ENCODE results near the gene ZNF486.
"Not testable (repeated sequence)": the region's sequence is repeated elsewhere in the genome, so short reads cannot be mapped to it uniquely, and the experiment has no call there.

Gene ZNF486

DNA sequence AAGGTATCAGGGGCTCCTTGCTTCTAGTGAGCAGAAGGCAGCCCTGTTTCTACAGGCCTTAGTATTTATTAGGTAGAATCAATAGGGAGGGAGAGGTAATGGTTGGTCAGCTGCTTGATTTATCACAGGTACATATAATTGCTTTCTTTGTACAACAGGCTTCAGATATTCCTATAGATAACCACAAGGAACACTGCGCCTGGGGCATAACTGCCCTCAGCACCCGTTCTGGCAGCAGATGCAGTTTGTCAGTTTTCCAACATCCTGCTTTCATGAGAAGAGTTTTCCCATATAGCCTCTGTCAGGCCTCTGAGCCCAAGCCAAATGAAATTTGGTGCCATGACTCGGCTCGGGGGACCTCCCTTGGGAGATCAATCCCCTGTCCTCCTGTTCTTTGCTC is 12.4 kb upstream of the ZNF486 start:
- no peak overlapping the region for H3K27ac Mint-ChIP-seq
- no peak for TF ChIP-seq CTCF (IDR thresholded peaks at IDR 0.05; ENCODE audit: unreplicated experiment in 3 of 3)
- no peak overlapping the region for H3K4me3 Mint-ChIP-seq
- no peaks in the 10 kb centered on the region for H3K4me1 Mint-ChIP-seq
- peaks cover 26% of the 10 kb centered on the region for H3K9me3 Mint-ChIP-seq
- peaks cover 5% of the 10 kb centered on the region for H3K36me3 Mint-ChIP-seq (ENCODE audit: low read depth)
- H3K27me3 Mint-ChIP-seq (ENCODE audit: low read depth): peaks cover 3% of the 10 kb centered on the region

GRCh38 chr19:20162821-20163220 is 4.2 kb upstream of the ZNF486 start:
- Mint-ChIP-seq H3K36me3 (ENCODE audit: low read depth) (peaks cover 12% of the 10 kb centered on the region), H3K27me3 (ENCODE audit: low read depth) (no peaks in the 10 kb centered on the region), H3K9me3 (peaks cover 26% of the 10 kb centered on the region), H3K4me3 (no peak overlapping the region), H3K4me1 (no peaks in the 10 kb centered on the region), H3K27ac (no peak overlapping the region)
- no peak for TF ChIP-seq CTCF (IDR thresholded peaks at IDR 0.05; ENCODE audit: unreplicated experiment in 3 of 3)

- H3K36me3 Mint-ChIP-seq (ENCODE audit: low read depth): peaks cover 24% of the 10 kb centered on the region
- H3K4me3 Mint-ChIP-seq: no peak overlapping the region
- no peak overlapping the region for H3K27ac Mint-ChIP-seq
- TF ChIP-seq CTCF (IDR thresholded peaks at IDR 0.05; ENCODE audit: unreplicated experiment in 3 of 3): no peak
- no peaks in the 10 kb centered on the region for H3K27me3 Mint-ChIP-seq (ENCODE audit: low read depth)
- H3K9me3 Mint-ChIP-seq: peaks cover 23% of the 10 kb centered on the region
- no peaks in the 10 kb centered on the region for H3K4me1 Mint-ChIP-seq
These were observed 2.6 kb upstream of the ZNF486 start for GRCh38 chr19:20164456-20164855.

- no peaks in the 10 kb centered on the region for H3K27me3 Mint-ChIP-seq (ENCODE audit: low read depth)
- H3K36me3 Mint-ChIP-seq (ENCODE audit: low read depth): peaks cover 41% of the 10 kb centered on the region
- no peaks in the 10 kb centered on the region for H3K4me1 Mint-ChIP-seq
- H3K27ac Mint-ChIP-seq: peak overlapping the region; percentile 70 to 95 (median 78)
- peak overlapping the region; percentile 10 to 60 (median 51) for H3K4me3 Mint-ChIP-seq
- TF ChIP-seq CTCF (IDR thresholded peaks at IDR 0.05; ENCODE audit: unreplicated experiment in 3 of 3): no peak
- H3K9me3 Mint-ChIP-seq: peaks cover 29% of the 10 kb centered on the region
These were observed 932 bp upstream of the ZNF486 start for GRCh38 chr19:20165971-20166592.

- Mint-ChIP-seq H3K4me1 (no peaks in the 10 kb centered on the region), H3K27ac (peak overlapping the region; percentile 81 to 98 (median 93)), H3K4me3 (peak overlapping the region; percentile 99), H3K27me3 (ENCODE audit: low read depth) (no peaks in the 10 kb centered on the region), H3K9me3 (peaks cover 34% of the 10 kb centered on the region), H3K36me3 (ENCODE audit: low read depth) (peaks cover 53% of the 10 kb centered on the region)
- no peak for TF ChIP-seq CTCF (IDR thresholded peaks at IDR 0.05; ENCODE audit: unreplicated experiment in 3 of 3)
These were observed 673 bp downstream of the ZNF486 start for GRCh38 chr19:20167651-20168122.

- H3K27me3 Mint-ChIP-seq (ENCODE audit: low read depth): no peaks in the 10 kb centered on the region
- H3K4me3 Mint-ChIP-seq: peak overlapping the region in 2 of 3 experiments; percentile 57 to 59
- H3K4me1 Mint-ChIP-seq: no peaks in the 10 kb centered on the region
- TF ChIP-seq CTCF (IDR thresholded peaks at IDR 0.05; ENCODE audit: unreplicated experiment in 3 of 3): no peak
- H3K27ac Mint-ChIP-seq: no peak overlapping the region
- peaks cover 79% of the 10 kb centered on the region for H3K36me3 Mint-ChIP-seq (ENCODE audit: low read depth)
- H3K9me3 Mint-ChIP-seq: peaks cover 38% of the 10 kb centered on the region
These were observed 4.3 kb downstream of the ZNF486 start for GRCh38 chr19:20171285-20171684.

GRCh38 chr19:20175848-20176247 is 8.8 kb downstream of the ZNF486 start:
- not testable (repeated sequence) for H3K27ac Mint-ChIP-seq; H3K4me3 Mint-ChIP-seq; H3K27me3 Mint-ChIP-seq (ENCODE audit: low read depth); H3K4me1 Mint-ChIP-seq
- Mint-ChIP-seq H3K9me3 (peaks cover 47% of the 10 kb centered on the region), H3K36me3 (ENCODE audit: low read depth) (peaks cover 83% of the 10 kb centered on the region)

DNA sequence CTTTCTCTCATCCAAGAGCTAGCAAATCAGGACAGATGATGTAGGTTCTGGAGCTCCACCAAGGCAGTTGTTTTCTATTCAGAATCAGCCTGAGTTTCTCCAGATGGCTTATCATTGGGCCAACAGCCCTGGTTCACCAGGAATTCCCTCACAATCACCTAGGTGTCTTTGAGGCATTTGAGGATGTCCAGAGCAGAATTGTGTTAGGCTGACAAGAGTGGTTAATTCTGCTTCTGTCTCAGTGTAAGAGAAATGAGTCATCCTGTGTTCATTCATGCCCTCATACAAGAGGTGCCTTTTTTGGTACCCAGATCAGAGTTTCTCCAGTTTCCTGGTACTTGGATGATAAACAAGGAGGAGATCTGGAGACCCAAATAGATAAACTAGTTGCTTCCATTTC is 12.9 kb downstream of the ZNF486 start:
- not testable (repeated sequence) for H3K27ac Mint-ChIP-seq; H3K27me3 Mint-ChIP-seq (ENCODE audit: low read depth); H3K4me3 Mint-ChIP-seq; H3K4me1 Mint-ChIP-seq
- peaks cover 23% of the 10 kb centered on the region for H3K9me3 Mint-ChIP-seq
- H3K36me3 Mint-ChIP-seq (ENCODE audit: low read depth): peaks cover 65% of the 10 kb centered on the region
